Duodenal mucosa (tissue), 2 donors: ENCODE measurements around the gene ATP11A.
"Not testable (repeated sequence)": the region's sequence is repeated elsewhere in the genome, so short reads cannot be mapped to it uniquely, and the experiment has no call there.

Experiments
- H3K27ac ChIP-seq: one replicate; pipeline ENCODE4 v1.7.0; 2013; ENCODE audit warnings: low read depth, low read length
- H3K27me3 ChIP-seq, 2 donors: one replicate each; pipeline ENCODE4 v1.7.0; 2013; ENCODE audit warnings: low read length in 2 of 2, control low read depth in 1 of 2; ENCODE audit not compliant: insufficient read depth in 2 of 2, control insufficient read depth in 1 of 2
- H3K36me3 ChIP-seq, 2 donors: one replicate each; pipeline ENCODE4 v1.7.0; 2013; ENCODE audit warnings: low read length in 2 of 2, control low read depth in 1 of 2; ENCODE audit not compliant: insufficient read depth in 2 of 2, control insufficient read depth in 1 of 2
- H3K4me1 ChIP-seq, 2 donors: one replicate each; pipeline ENCODE4 v1.7.0; 2013; ENCODE audit warnings: low read length in 2 of 2, control low read depth in 1 of 2; ENCODE audit not compliant: insufficient read depth in 2 of 2, control insufficient read depth in 1 of 2
- H3K4me3 ChIP-seq, 2 donors: one replicate each; pipeline ENCODE4 v1.7.0; 2013; ENCODE audit warnings: low read length in 2 of 2, low read depth in 1 of 2
- H3K9ac ChIP-seq, 2 donors: one replicate each; pipeline ENCODE4 v1.7.0; 2013; ENCODE audit warnings: low read length in 2 of 2, low read depth in 1 of 2
- H3K9me3 ChIP-seq, 2 donors: one replicate each; pipeline ENCODE4 v1.7.0; 2013; ENCODE audit warnings: low read length in 2 of 2, control low read depth in 1 of 2; ENCODE audit not compliant: control insufficient read depth in 1 of 2

The ATP11A gene

GRCh38 chr13:112669881-112670499 lies 19.8 kb upstream of the ATP11A start:
- Histone ChIP-seq H3K9me3 (no peaks in the 10 kb centered on the region), H3K9ac (no peak overlapping the region), H3K36me3 (no peaks in the 10 kb centered on the region), H3K27me3 (peaks cover 0 to 4% of the 10 kb centered on the region in 2 donors), H3K27ac (no peak overlapping the region), H3K4me3 (no peak overlapping the region), H3K4me1 (no peaks in the 10 kb centered on the region)

- no peak overlapping the region for H3K27ac ChIP-seq
- H3K9ac ChIP-seq: no peak overlapping the region
- no peak overlapping the region for H3K4me3 ChIP-seq
- H3K9me3 ChIP-seq: no peaks in the 10 kb centered on the region
- peaks cover 0 to 3% of the 10 kb centered on the region in 2 donors for H3K27me3 ChIP-seq
- no peaks in the 10 kb centered on the region for H3K36me3 ChIP-seq
- no peaks in the 10 kb centered on the region for H3K4me1 ChIP-seq
These were observed 19.0 kb upstream of the ATP11A start for GRCh38 chr13:112670864-112671263.

- H3K27ac ChIP-seq: no peak overlapping the region
- H3K36me3 ChIP-seq: no peaks in the 10 kb centered on the region
- no peak overlapping the region for H3K4me3 ChIP-seq
- H3K9ac ChIP-seq: no peak overlapping the region
- H3K27me3 ChIP-seq: no peaks in the 10 kb centered on the region
- H3K9me3 ChIP-seq: no peaks in the 10 kb centered on the region
- no peaks in the 10 kb centered on the region for H3K4me1 ChIP-seq
These were observed 18.5 kb upstream of the ATP11A start for GRCh38 chr13:112671359-112671758.

- no peaks in the 10 kb centered on the region for H3K9me3 ChIP-seq
- H3K4me1 ChIP-seq: no peaks in the 10 kb centered on the region
- H3K27me3 ChIP-seq: no peaks in the 10 kb centered on the region
- H3K9ac ChIP-seq: no peak overlapping the region
- no peak overlapping the region for H3K27ac ChIP-seq
- H3K4me3 ChIP-seq: no peak overlapping the region
- no peaks in the 10 kb centered on the region for H3K36me3 ChIP-seq
These were observed 17.1 kb upstream of the ATP11A start for GRCh38 chr13:112672651-112673284.

- Histone ChIP-seq H3K27ac (no peak overlapping the region), H3K27me3 (no peaks in the 10 kb centered on the region), H3K4me3 (no peak overlapping the region), H3K9me3 (no peaks in the 10 kb centered on the region), H3K4me1 (no peaks in the 10 kb centered on the region), H3K36me3 (no peaks in the 10 kb centered on the region), H3K9ac (no peak overlapping the region)
These were observed 15.1 kb upstream of the ATP11A start for GRCh38 chr13:112674412-112675365.

GRCh38 chr13:112675366-112675756 lies 14.5 kb upstream of the ATP11A start:
- Histone ChIP-seq H3K27me3 (no peaks in the 10 kb centered on the region), H3K4me1 (no peaks in the 10 kb centered on the region), H3K9me3 (no peaks in the 10 kb centered on the region), H3K4me3 (no peak overlapping the region), H3K9ac (no peak overlapping the region), H3K36me3 (no peaks in the 10 kb centered on the region), H3K27ac (no peak overlapping the region)

- not testable (repeated sequence) for H3K9me3 ChIP-seq, H3K4me1 ChIP-seq, H3K36me3 ChIP-seq, H3K27me3 ChIP-seq, H3K27ac ChIP-seq, H3K4me3 ChIP-seq, H3K9ac ChIP-seq
These were observed 12.3 kb upstream of the ATP11A start for GRCh38 chr13:112677421-112677962.

GRCh38 chr13:112679381-112679780 lies 10.5 kb upstream of the ATP11A start:
- H3K9me3 ChIP-seq: no peaks in the 10 kb centered on the region
- no peak overlapping the region for H3K4me3 ChIP-seq
- H3K27ac ChIP-seq: no peak overlapping the region
- H3K36me3 ChIP-seq: no peaks in the 10 kb centered on the region
- H3K9ac ChIP-seq: no peak overlapping the region
- no peaks in the 10 kb centered on the region for H3K27me3 ChIP-seq
- no peaks in the 10 kb centered on the region for H3K4me1 ChIP-seq

- Histone ChIP-seq H3K4me1 (peaks cover 0 to 4% of the 10 kb centered on the region in 2 donors), H3K9ac (no peak overlapping the region), H3K27me3 (no peaks in the 10 kb centered on the region), H3K36me3 (no peaks in the 10 kb centered on the region), H3K27ac (no peak overlapping the region), H3K9me3 (no peaks in the 10 kb centered on the region), H3K4me3 (no peak overlapping the region)
These were observed 9.7 kb upstream of the ATP11A start for GRCh38 chr13:112679932-112680677.
